H1 (cell line): ENCODE results near the gene SLC13A4. TPM values are rescaled to one million over a fixed set of nuclear protein-coding genes. Genes with fewer than 3 reads are reported as not detected.

Experiments
- RBBP5 ChIP-seq: IDR thresholded peaks from 2 replicates; pipeline ENCODE4 v1.7.1; 2012; ENCODE audit warnings: low read depth, mild to moderate bottlenecking, inconsistent platforms, low read length, moderate library complexity, borderline replicate concordance
- SUZ12 ChIP-seq: fragments of 200-600 bp; sonication (generic); IDR thresholded peaks from 2 replicates; pipeline ENCODE4 v1.6.1; 2012; ENCODE audit warnings: mild to moderate bottlenecking, inconsistent platforms, low read length, moderate library complexity, mixed read lengths
- polyA plus RNA-seq, 7 experiments: library from polyadenylated mRNA; depleted of rRNA in 3 of 7; stranded (reverse) in 5 of 7; unstranded in 2 of 7; fragments of >200 nt in 5 of 7; fragments of 200-250 nt in 2 of 7; gene quantifications; 1 replicate in 5 of 7; 2 replicates in 1 of 7; 4 replicates in 1 of 7; pipeline versions ENCODE4 v1.2.1 to v1.2.3, GENCODE V29; 2011 to 2013; ENCODE audit warnings: missing spikeins in 2 of 7, mixed read lengths in 2 of 7
- total RNA-seq: library from RNA; stranded (reverse); fragmentation: NEBNext Ultra II Directional; extraction: Animal tissue kit (Norgen Biotek cat#: 25700); gene quantifications from 2 replicates; pipeline ENCODE4 v1.2.1, GENCODE V29; 2021

SLC13A4 gene
- total and polyA plus RNA-seq, 2 of the 8 experiments (the other 6 are each of a cell fraction or from before 2014, with no cell fraction given), result 3.9 to 7.5 TPM

DNA sequence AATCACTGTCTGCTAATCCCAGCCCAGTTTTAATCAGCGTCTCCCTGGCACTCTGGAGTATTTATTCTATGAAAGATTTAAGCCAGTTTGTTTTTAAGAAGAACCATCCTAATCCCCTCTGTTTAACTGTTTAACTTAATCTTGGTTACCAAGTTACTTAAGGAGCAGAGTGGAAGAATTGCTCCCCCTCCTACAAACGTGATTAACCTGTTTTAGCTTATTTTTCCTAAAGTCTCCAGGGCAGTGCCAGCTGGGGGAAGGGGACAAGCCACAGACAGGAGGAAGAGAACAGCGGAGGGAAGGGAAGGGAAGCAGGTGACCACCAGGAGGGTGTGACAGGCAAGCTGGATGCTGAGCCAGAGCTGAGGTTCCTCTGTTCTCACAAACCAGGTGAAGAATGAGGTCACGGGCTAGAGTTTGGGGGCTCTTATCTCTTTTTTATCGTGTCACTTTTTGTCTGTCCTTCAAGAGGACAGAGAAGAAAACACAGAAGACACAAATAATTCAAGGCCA lies 1.7 kb downstream of the SLC13A4 start (continued):
- TF ChIP-seq RBBP5, result no peak
- TF ChIP-seq SUZ12, result no peak
